Kidney tubule cell (primary cell): Measurements from ENCODE around the gene KCNG2.

Experiments
- DNase-seq: peaks from one replicate; pipeline ENCODE4 v3.0.0-alpha.2; 2018; ENCODE audit warnings: low spot score

Gene KCNG2

GRCh38 chr18:79769698-79770500 is 27.8 kb upstream of the KCNG2 start:
- no peak for DNase-seq

GRCh38 chr18:79770501-79770815 is 27.3 kb upstream of the KCNG2 start:
- DNase-seq = no peak

- no peak for DNase-seq
Observed at GRCh38 chr18:79770826-79771225, 26.9 kb upstream of the KCNG2 start.

GRCh38 chr18:79771446-79772107 is 26.2 kb upstream of the KCNG2 start:
- no peak for DNase-seq

GRCh38 chr18:79772108-79772864 is 25.5 kb upstream of the KCNG2 start:
- no peak for DNase-seq

- DNase-seq = no peak
Observed at GRCh38 chr18:79772865-79773696, 24.7 kb upstream of the KCNG2 start.

GRCh38 chr18:79774111-79774510 is 23.6 kb upstream of the KCNG2 start:
- DNase-seq = no peak

GRCh38 chr18:79775441-79776221 is 22.1 kb upstream of the KCNG2 start:
- DNase-seq = no peak

- DNase-seq = no peak
Observed at GRCh38 chr18:79776674-79777073, 21.1 kb upstream of the KCNG2 start.

GRCh38 chr18:79778291-79778791 is 19.4 kb upstream of the KCNG2 start:
- no peak for DNase-seq

- no peak for DNase-seq
Observed at GRCh38 chr18:79779021-79779699, 18.6 kb upstream of the KCNG2 start.

GRCh38 chr18:79779700-79780190 is 18.0 kb upstream of the KCNG2 start:
- DNase-seq = no peak

- no peak for DNase-seq
Observed at GRCh38 chr18:79780547-79780946, 17.2 kb upstream of the KCNG2 start.

GRCh38 chr18:79781331-79781941 is 16.3 kb upstream of the KCNG2 start:
- no peak for DNase-seq

GRCh38 chr18:79782566-79783308 is 15.0 kb upstream of the KCNG2 start:
- DNase-seq = no peak

- DNase-seq = no peak
Observed at GRCh38 chr18:79784071-79784913, 13.4 kb upstream of the KCNG2 start.

- DNase-seq = peak; percentile 80
Observed at GRCh38 chr18:79784965-79785770, 12.6 kb upstream of the KCNG2 start.
